GM18868 (cell line): ENCODE measurements around the gene ITPA.

Source experiments
- ATAC-seq: cut with Tn5 transposase; IDR thresholded peaks from one replicate; pipeline ENCODE4 v1.9.1; 2021; ENCODE audit warnings: mild to moderate bottlenecking, moderate library complexity; ENCODE audit not compliant: unreplicated experiment

ITPA gene

GRCh38 chr20:3227506-3227905, 18.2 kb downstream of the ITPA start:
- ATAC-seq = no peak

GRCh38 chr20:3227936-3228749, 18.8 kb downstream of the ITPA start:
- ATAC-seq = no peak

GRCh38 chr20:3228750-3229032, 19.4 kb downstream of the ITPA start:
- ATAC-seq = no peak

- no peak for ATAC-seq
These were observed 19.9 kb downstream of the ITPA start for GRCh38 chr20:3229158-3229557.

- no peak for ATAC-seq
These were observed 20.5 kb downstream of the ITPA start for GRCh38 chr20:3229798-3230197.

- ATAC-seq = no peak
These were observed 21.8 kb downstream of the ITPA start for GRCh38 chr20:3231116-3231515.

- no peak for ATAC-seq
These were observed 22.7 kb downstream of the ITPA start for GRCh38 chr20:3231889-3232588.

- no peak for ATAC-seq
These were observed 24.1 kb downstream of the ITPA start for GRCh38 chr20:3233131-3233990.

- ATAC-seq = no peak
These were observed 24.7 kb downstream of the ITPA start for GRCh38 chr20:3233991-3234498.

- no peak for ATAC-seq
These were observed 26.5 kb downstream of the ITPA start for GRCh38 chr20:3235666-3236324.

GRCh38 chr20:3237011-3237957, 28.0 kb downstream of the ITPA start:
- ATAC-seq = no peak

- no peak for ATAC-seq
These were observed 28.8 kb downstream of the ITPA start for GRCh38 chr20:3237958-3238615.

GRCh38 chr20:3238616-3239025, 29.3 kb downstream of the ITPA start:
- ATAC-seq = no peak

- ATAC-seq = no peak
These were observed 29.9 kb downstream of the ITPA start, which contains the start of gene SLC4A11 for GRCh38 chr20:3239026-3239866. SLC4A11 (minus strand) TSS chr20:3239190; CDS start chr20:3239137, 53 bp downstream.

GRCh38 chr20:3239867-3240775, 30.8 kb downstream of the ITPA start:
- ATAC-seq = no peak

GRCh38 chr20:3240776-3241363, 31.6 kb downstream of the ITPA start:
- ATAC-seq = no peak

GRCh38 chr20:3242172-3242692, 32.9 kb downstream of the ITPA start:
- no peak for ATAC-seq
